ENCODE results near the gene NR2E3. TPM values are rescaled to one million over a fixed set of nuclear protein-coding genes. Genes with fewer than 3 reads are reported as not detected.
A peak's percentile ranks its signal among the peaks of the same experiment; 100 is the strongest.

NR2E3 gene
- total and polyA plus RNA-seq, 9 of the 15 experiments (the other 6 are each of a cell fraction or from before 2014, with no cell fraction given): not detected

GRCh38 chr15:71788646-71789579, 21.4 kb upstream of the NR2E3 start (continued):
- no peak for TF ChIP-seq TCF15 (CRISPR knock-in tag; IDR thresholded peaks at IDR 0.05)
- TF ChIP-seq ARHGAP35 (IDR thresholded peaks at IDR 0.05; ENCODE audit: partially characterized antibody): no peak
- TF ChIP-seq RBM22 (IDR thresholded peaks at IDR 0.05; ENCODE audit: low read depth, low read length, poor library complexity, severe bottlenecking): no peak
- peak; percentile 29; the same call in 1 of the 2 replicates for TF ChIP-seq ATF3 (IDR thresholded peaks at IDR 0.05)
- no peak for TF ChIP-seq ATF3 (CRISPR knock-in tag; conservative IDR thresholded peaks at IDR 0.05)
- TF ChIP-seq SAFB2 (IDR thresholded peaks at IDR 0.05; ENCODE audit: borderline replicate concordance, low read depth, low read length, severe bottlenecking): no peak
- no peak for TF ChIP-seq SAFB (IDR thresholded peaks at IDR 0.05; ENCODE audit: borderline replicate concordance, low read depth, low read length)
- TF ChIP-seq CEBPG (CRISPR knock-in tag; IDR thresholded peaks at IDR 0.05): peak; percentile 40; the same call in 1 of the 2 replicates
- TF ChIP-seq CEBPG (tag; conservative IDR thresholded peaks at IDR 0.05 in 1 of 2, IDR thresholded peaks at IDR 0.05 in 1 of 2): peak; percentile 83
- TF ChIP-seq E2F4 (CRISPR knock-in tag; IDR thresholded peaks at IDR 0.05; ENCODE audit: low read depth): no peak
- TF ChIP-seq ATF4 (CRISPR knock-in tag; IDR thresholded peaks at IDR 0.05): peak; percentile 64
- 0 out of 2 replicates have a peak, but pooled peaks have one; percentile 20 for TF ChIP-seq L3MBTL2 (IDR thresholded peaks at IDR 0.05)
- TF ChIP-seq MAX (CRISPR knock-in tag; IDR thresholded peaks at IDR 0.05): no peak
- no peak for TF ChIP-seq BCLAF1 (IDR thresholded peaks at IDR 0.05; ENCODE audit: borderline replicate concordance in 1 of 2, control insufficient read depth in 1 of 2, low read depth in 2 of 2, low read length in 1 of 2)
- no peak for TF ChIP-seq SMAD2 (IDR thresholded peaks at IDR 0.05; ENCODE audit: low read depth, low read length)

Measured in K562 (cell line).